MCF 10A (cell line): Measurements from ENCODE around the gene ARHGAP12. TPM values are rescaled to one million over a fixed set of nuclear protein-coding genes. Genes with fewer than 3 reads are reported as not detected.

ENCODE experiments used
- BruUV-seq: library from RNA; stranded (reverse); fragments of 400-500 nt; replicated peaks from 2 replicates; lab custom pipeline; 2021; lab: Mats Ljungman, UMichigan
- CTCF ChIA-PET: fragments of 300-600 bp; sonication (Branson Sonifier 250); formaldehyde crosslinking; extraction: SDS; loops from one replicate; lab custom pipeline; 2021; ENCODE audit warnings: antibody characterized with exemption, inconsistent platforms; lab: Yijun Ruan, JAX
- POLR2A ChIA-PET: fragments of 300-600, 350-650 bp; sonication (Branson Sonifier 250); formaldehyde crosslinking; extraction: SDS; loops from one replicate; lab custom pipeline; 2020; ENCODE audit warnings: antibody characterized with exemption, inconsistent platforms; lab: Yijun Ruan, JAX
- DNase-seq: peaks from one replicate; pipeline ENCODE4 v3.0.0-alpha.2; 2018; ENCODE audit not compliant: unreplicated experiment
- H3K27ac Mint-ChIP-seq: one replicate; pipeline ENCODE4 v1.8.0; 2022; ENCODE audit warnings: mild to moderate bottlenecking, low read depth, mixed read lengths; ENCODE audit not compliant: unreplicated experiment
- H3K27me3 Mint-ChIP-seq: one replicate; pipeline ENCODE4 v1.8.0; 2022; ENCODE audit warnings: mixed read lengths; ENCODE audit not compliant: insufficient read depth, unreplicated experiment
- H3K36me3 Mint-ChIP-seq: one replicate; pipeline ENCODE4 v1.8.0; 2022; ENCODE audit warnings: mild to moderate bottlenecking, moderate library complexity, mixed read lengths; ENCODE audit not compliant: insufficient read depth, unreplicated experiment
- H3K4me1 Mint-ChIP-seq: one replicate; pipeline ENCODE4 v1.8.0; 2022; ENCODE audit warnings: mixed read lengths; ENCODE audit not compliant: insufficient read depth, unreplicated experiment
- H3K4me3 Mint-ChIP-seq: one replicate; pipeline ENCODE4 v1.8.0; 2022; ENCODE audit warnings: mild to moderate bottlenecking, moderate library complexity, mixed read lengths; ENCODE audit not compliant: unreplicated experiment
- H3K9me3 Mint-ChIP-seq: one replicate; pipeline ENCODE4 v1.8.0; 2022; ENCODE audit warnings: mixed read lengths; ENCODE audit not compliant: unreplicated experiment
- CTCF ChIP-seq: fragments of 200-600 bp; IDR thresholded peaks from one replicate; pipeline ENCODE4 v1.8.0; 2022; ENCODE audit warnings: antibody characterized with exemption, mild to moderate bottlenecking; ENCODE audit not compliant: unreplicated experiment
- intact Hi-C: fragments of 100-400 bp; cut with micrococcal nuclease; formaldehyde crosslinking; loops from 2 replicates; pipeline ENCODE4 v1.14.1; 2022
- total RNA-seq: library from RNA; stranded (reverse); gene quantifications from 2 replicates; pipeline ENCODE4 v1.2.3, GENCODE V29; 2022

The ARHGAP12 gene
- total RNA-seq, 1 experiment from 2014 or later, result 26.0 TPM

GRCh38 chr10:31875608-31876007, 53.0 kb downstream of the ARHGAP12 start:
- BruUV-seq, result no TSS peak
- Mint-ChIP-seq H3K4me3 (no peak overlapping the region), H3K27me3 (no peaks in the 10 kb centered on the region), H3K4me1 (peaks cover 6% of the 10 kb centered on the region), H3K36me3 (no peaks in the 10 kb centered on the region), H3K27ac (no peak overlapping the region), H3K9me3 (no peaks in the 10 kb centered on the region)
- intact Hi-C loops, result no loop called here
- no peak for TF ChIP-seq CTCF
- ChIA-PET POLR2A (no interaction called here), CTCF (no interaction called here)
- DNase-seq, result no peak

GRCh38 chr10:31873724-31874123, 54.9 kb downstream of the ARHGAP12 start:
- CTCF ChIA-PET, result no interaction called here
- DNase-seq, result no peak
- no peak overlapping the region for H3K4me3 Mint-ChIP-seq
- no peaks in the 10 kb centered on the region for H3K4me1 Mint-ChIP-seq
- intact Hi-C loops, result no loop called here
- H3K27ac Mint-ChIP-seq, result no peak overlapping the region
- no TSS peak for BruUV-seq
- H3K27me3 Mint-ChIP-seq, result no peaks in the 10 kb centered on the region
- no peak for TF ChIP-seq CTCF
- POLR2A ChIA-PET, result no interaction called here
- H3K9me3 Mint-ChIP-seq, result no peaks in the 10 kb centered on the region
- no peaks in the 10 kb centered on the region for H3K36me3 Mint-ChIP-seq

GRCh38 chr10:31871266-31872065, 57.2 kb downstream of the ARHGAP12 start:
- ChIA-PET CTCF (no interaction called here), POLR2A (interaction anchor here (0.7 to 1.3 kb wide), 2 partner anchors 9 to 55 kb away, joined by 3 to 4 read pairs; no protein-coding TSS in a partner anchor)
- H3K4me1 Mint-ChIP-seq, result no peaks in the 10 kb centered on the region
- no peak overlapping the region for H3K4me3 Mint-ChIP-seq
- H3K27ac Mint-ChIP-seq, result no peak overlapping the region
- H3K27me3 Mint-ChIP-seq, result no peaks in the 10 kb centered on the region
- no peaks in the 10 kb centered on the region for H3K9me3 Mint-ChIP-seq
- intact Hi-C loops, result no loop called here
- H3K36me3 Mint-ChIP-seq, result no peaks in the 10 kb centered on the region
- DNase-seq, result no peak
- TF ChIP-seq CTCF, result no peak
- BruUV-seq, result no TSS peak

- Mint-ChIP-seq H3K4me3 (no peak overlapping the region), H3K27ac (no peak overlapping the region), H3K9me3 (no peaks in the 10 kb centered on the region), H3K36me3 (peaks cover 10% of the 10 kb centered on the region), H3K4me1 (peaks cover 33% of the 10 kb centered on the region), H3K27me3 (no peaks in the 10 kb centered on the region)
- BruUV-seq, result no TSS peak
- ChIA-PET CTCF (no interaction called here), POLR2A (interaction anchor here (3.5 kb wide), 1 partner anchor 62 kb away, joined by 31 read pairs; the partner anchor contains the start of gene ARHGAP12)
- intact Hi-C loops, result loop anchor here (10.0 kb wide), 1 partner anchor 477 kb away; the partner anchor contains the start of gene EPC1
- no peak for TF ChIP-seq CTCF
- DNase-seq, result peak; percentile 58
Measured at GRCh38 chr10:31867646-31868045, 61.0 kb downstream of the ARHGAP12 start.
